WTC11 (cell line): Measurements from ENCODE around the gene FAM117B. TPM values are rescaled to one million over a fixed set of nuclear protein-coding genes. Genes with fewer than 3 reads are reported as not detected.

ENCODE experiments used
- ATAC-seq: fragments of 200-7000 bp; cut with Tn5 transposase; 2 replicates; pipeline ENCODE4 v1.10.0; 2021; ENCODE audit warnings: mild to moderate bottlenecking, moderate library complexity
- CTCF ChIA-PET: fragments of 300-600 bp; sonication (Branson Sonifier 250); formaldehyde crosslinking; loops from one replicate; lab custom pipeline; 2021; ENCODE audit warnings: antibody characterized with exemption; lab: Charles Lee
- POLR2A ChIA-PET: fragments of 350-600 bp; sonication (Branson Sonifier 250); formaldehyde crosslinking; loops from one replicate; lab custom pipeline; 2021; ENCODE audit warnings: antibody characterized with exemption; lab: Charles Lee
- DNase-seq: peaks from one replicate; pipeline ENCODE4 v3.0.0; 2021; ENCODE audit warnings: low spot score
- H3K27ac Mint-ChIP-seq: 2 replicates; pipeline ENCODE4 v1.8.0; 2021; ENCODE audit warnings: mixed read lengths
- H3K27me3 Mint-ChIP-seq: 2 replicates; pipeline ENCODE4 v1.8.0; 2021; ENCODE audit warnings: low read depth, mild to moderate bottlenecking, moderate library complexity, mixed read lengths
- H3K36me3 Mint-ChIP-seq: 2 replicates; pipeline ENCODE4 v1.8.0; 2021; ENCODE audit warnings: mixed read lengths
- H3K4me1 Mint-ChIP-seq: 2 replicates; pipeline ENCODE4 v1.8.0; 2022; ENCODE audit warnings: mixed read lengths
- H3K4me3 Mint-ChIP-seq: 2 replicates; pipeline ENCODE4 v1.8.0; 2021; ENCODE audit warnings: mild to moderate bottlenecking, moderate library complexity, mixed read lengths
- H3K9me3 Mint-ChIP-seq: 2 replicates; pipeline ENCODE4 v1.8.0; 2021; ENCODE audit warnings: mixed read lengths
- ATF6 ChIP-seq: sonication (generic); formaldehyde crosslinking; IDR thresholded peaks from 2 replicates; pipeline ENCODE4 v1.8.1; 2023; ENCODE audit warnings: mild to moderate bottlenecking, missing genetic modification reagents
- CBFB ChIP-seq: sonication (generic); formaldehyde crosslinking; IDR thresholded peaks from 2 replicates; pipeline ENCODE4 v1.8.1; 2022; ENCODE audit warnings: mild to moderate bottlenecking, low read depth, missing genetic modification reagents
- E2F4 ChIP-seq: sonication (generic); formaldehyde crosslinking; IDR thresholded peaks from 2 replicates; pipeline ENCODE4 v1.8.1; 2022; ENCODE audit warnings: low read depth, mild to moderate bottlenecking, moderate library complexity, missing genetic modification reagents, borderline replicate concordance
- ELF4 ChIP-seq: sonication (generic); formaldehyde crosslinking; IDR thresholded peaks from 2 replicates; pipeline ENCODE4 v1.8.1; 2022; ENCODE audit warnings: low read depth, mild to moderate bottlenecking, moderate library complexity, missing genetic modification reagents
- EMX1 ChIP-seq: fragments of 250-450 bp; sonication (Bioruptor Pico); IDR thresholded peaks from 2 replicates; pipeline ENCODE4 v1.8.0; 2021; ENCODE audit warnings: mild to moderate bottlenecking
- FOXK1 ChIP-seq: sonication (generic); formaldehyde crosslinking; IDR thresholded peaks from 2 replicates; pipeline ENCODE4 v1.8.0; 2022; ENCODE audit warnings: mild to moderate bottlenecking, moderate library complexity, missing genetic modification reagents
- FOXP4 ChIP-seq: sonication (generic); formaldehyde crosslinking; IDR thresholded peaks from 2 replicates; pipeline ENCODE4 v1.8.0; 2022; ENCODE audit warnings: mild to moderate bottlenecking, missing genetic modification reagents
- RORB ChIP-seq: fragments of 250-450 bp; sonication (Bioruptor Pico); IDR thresholded peaks from 2 replicates; pipeline ENCODE4 v1.9.0; 2021; ENCODE audit warnings: mild to moderate bottlenecking
- SP1 ChIP-seq: sonication (generic); formaldehyde crosslinking; conservative IDR thresholded peaks from 2 replicates; pipeline ENCODE4 v1.8.1; 2022; ENCODE audit warnings: missing genetic modification reagents
- TCF7 ChIP-seq: sonication (generic); formaldehyde crosslinking; IDR thresholded peaks from 2 replicates; pipeline ENCODE4 v1.8.0; 2022; ENCODE audit warnings: mild to moderate bottlenecking, low read depth, missing genetic modification reagents, moderate library complexity
- ZNF121 ChIP-seq: sonication (generic); formaldehyde crosslinking; IDR thresholded peaks from 2 replicates; pipeline ENCODE4 v1.8.0; 2023; ENCODE audit warnings: missing genetic modification reagents
- ZNF219 ChIP-seq: sonication (generic); formaldehyde crosslinking; IDR thresholded peaks from 2 replicates; pipeline ENCODE4 v1.8.0; 2023; ENCODE audit warnings: missing genetic modification reagents, mild to moderate bottlenecking, borderline replicate concordance
- ZNF281 ChIP-seq: sonication (generic); formaldehyde crosslinking; IDR thresholded peaks from 2 replicates; pipeline ENCODE4 v1.8.0; 2023; ENCODE audit warnings: mild to moderate bottlenecking, missing genetic modification reagents
- ZNF396 ChIP-seq: fragments of 250-450 bp; sonication (Bioruptor Pico); IDR thresholded peaks from 2 replicates; pipeline ENCODE4 v1.8.0; 2021; ENCODE audit warnings: mild to moderate bottlenecking, moderate library complexity, borderline replicate concordance
- ZNF671 ChIP-seq: fragments of 250-450 bp; sonication (Bioruptor Pico); IDR thresholded peaks from 2 replicates; pipeline ENCODE4 v1.8.0; 2021; ENCODE audit warnings: mild to moderate bottlenecking
- total RNA-seq: library from RNA; stranded (reverse); gene quantifications from 3 replicates; pipeline ENCODE4 v1.2.3, GENCODE V29; 2021
- TF ChIP-seq, protein P1 (sequence below): sonication (generic); formaldehyde crosslinking; IDR thresholded peaks from 2 replicates; pipeline ENCODE4 v1.8.1; 2023; ENCODE audit warnings: mild to moderate bottlenecking, missing genetic modification reagents, moderate library complexity
- TF ChIP-seq, protein P2 (sequence below): sonication (generic); formaldehyde crosslinking; IDR thresholded peaks from 2 replicates; pipeline ENCODE4 v1.8.1; 2023; ENCODE audit warnings: mild to moderate bottlenecking, missing genetic modification reagents, moderate library complexity
- TF ChIP-seq, protein P3 (sequence below): fragments of 250-450 bp; sonication (Bioruptor Pico); conservative IDR thresholded peaks from 2 replicates; pipeline ENCODE4 v1.9.0; 2021; ENCODE audit warnings: mild to moderate bottlenecking

FAM117B gene
- total RNA-seq, 1 experiment from 2014 or later, result 18.1 TPM

- Mint-ChIP-seq H3K36me3 (peaks cover 28% of the 10 kb centered on the region), H3K4me3 (no peak overlapping the region), H3K27me3 (no peaks in the 10 kb centered on the region), H3K4me1 (no peaks in the 10 kb centered on the region), H3K9me3 (peaks cover 11% of the 10 kb centered on the region), H3K27ac (no peak overlapping the region)
- ChIA-PET CTCF (no interaction called here), POLR2A (interaction anchor here (0.6 kb wide), 1 partner anchor 35 kb away, joined by 3 read pairs; no protein-coding TSS in a partner anchor)
- no peak for ATAC-seq
- no peak for DNase-seq
- TF ChIP-seq, protein P1, sequence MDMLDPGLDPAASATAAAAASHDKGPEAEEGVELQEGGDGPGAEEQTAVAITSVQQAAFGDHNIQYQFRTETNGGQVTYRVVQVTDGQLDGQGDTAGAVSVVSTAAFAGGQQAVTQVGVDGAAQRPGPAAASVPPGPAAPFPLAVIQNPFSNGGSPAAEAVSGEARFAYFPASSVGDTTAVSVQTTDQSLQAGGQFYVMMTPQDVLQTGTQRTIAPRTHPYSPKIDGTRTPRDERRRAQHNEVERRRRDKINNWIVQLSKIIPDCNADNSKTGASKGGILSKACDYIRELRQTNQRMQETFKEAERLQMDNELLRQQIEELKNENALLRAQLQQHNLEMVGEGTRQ (CRISPR knock-in tag), result no peak
- TF ChIP-seq ATF6 (CRISPR knock-in tag), result no peak
- TF ChIP-seq FOXP4 (CRISPR knock-in tag), result no peak
- TF ChIP-seq, protein P2, sequence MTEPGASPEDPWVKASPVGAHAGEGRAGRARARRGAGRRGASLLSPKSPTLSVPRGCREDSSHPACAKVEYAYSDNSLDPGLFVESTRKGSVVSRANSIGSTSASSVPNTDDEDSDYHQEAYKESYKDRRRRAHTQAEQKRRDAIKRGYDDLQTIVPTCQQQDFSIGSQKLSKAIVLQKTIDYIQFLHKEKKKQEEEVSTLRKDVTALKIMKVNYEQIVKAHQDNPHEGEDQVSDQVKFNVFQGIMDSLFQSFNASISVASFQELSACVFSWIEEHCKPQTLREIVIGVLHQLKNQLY, result no peak
Observed at GRCh38 chr2:202758128-202758527, 123.4 kb downstream of the FAM117B start.

- peaks cover 24% of the 10 kb centered on the region for H3K36me3 Mint-ChIP-seq
- ChIA-PET CTCF (no interaction called here), POLR2A (interaction anchor here (0.6 kb wide), 1 partner anchor 35 kb away, joined by 3 read pairs; no protein-coding TSS in a partner anchor)
- no peak for TF ChIP-seq ELF4
- TF ChIP-seq, protein P3, sequence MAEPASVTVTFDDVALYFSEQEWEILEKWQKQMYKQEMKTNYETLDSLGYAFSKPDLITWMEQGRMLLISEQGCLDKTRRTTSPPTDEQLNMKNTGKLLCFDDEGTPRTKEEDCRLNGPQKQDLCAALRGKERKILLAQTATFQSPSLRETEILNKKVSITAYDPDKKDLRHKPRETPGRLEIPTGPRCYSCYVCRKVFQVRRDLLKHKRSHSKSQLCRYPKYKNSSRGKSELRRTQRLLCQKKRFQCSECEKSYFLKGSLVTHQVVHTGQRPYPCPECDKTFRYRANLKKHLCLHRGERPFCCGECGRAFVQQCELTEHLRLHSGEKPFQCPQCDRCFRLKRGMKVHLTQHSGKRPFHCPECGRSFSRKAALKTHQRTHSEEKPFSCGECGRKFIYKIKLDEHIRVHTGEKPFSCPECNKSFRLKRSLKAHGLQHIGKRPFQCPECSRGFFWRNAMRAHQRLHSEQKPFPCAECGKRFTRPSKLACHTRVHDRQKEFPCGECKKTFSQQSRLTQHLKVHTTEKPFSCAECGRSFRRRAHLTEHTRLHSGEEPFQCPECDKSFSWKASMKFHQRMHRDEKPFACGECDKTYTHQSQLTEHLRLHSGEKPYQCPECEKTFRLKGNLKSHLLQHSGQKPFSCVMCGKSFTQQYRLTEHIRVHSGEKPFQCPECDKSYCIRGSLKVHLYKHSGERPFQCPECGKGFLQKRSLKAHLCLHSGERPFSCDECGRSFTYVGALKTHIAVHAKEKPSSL (CRISPR knock-in tag), result no peak
- no peak for TF ChIP-seq FOXP4 (CRISPR knock-in tag)
- TF ChIP-seq ZNF671 (CRISPR knock-in tag), result no peak
- TF ChIP-seq ZNF219 (CRISPR knock-in tag), result no peak
- TF ChIP-seq FOXK1 (CRISPR knock-in tag), result no peak
- no peak for TF ChIP-seq E2F4
- no peak for TF ChIP-seq CBFB (CRISPR knock-in tag)
- TF ChIP-seq RORB (CRISPR knock-in tag), result no peak
- TF ChIP-seq ZNF396 (CRISPR knock-in tag), result no peak
- TF ChIP-seq EMX1, result no peak
- TF ChIP-seq SP1, result no peak
- no peak for TF ChIP-seq TCF7
- TF ChIP-seq ZNF121 (CRISPR knock-in tag), result no peak
- no peak for TF ChIP-seq ZNF281 (CRISPR knock-in tag)
Observed at GRCh38 chr2:202758604-202759003, 123.8 kb downstream of the FAM117B start.

More at GRCh38 chr2:202758604-202759003, 123.8 kb downstream of the FAM117B start:
- H3K27ac Mint-ChIP-seq, result no peak overlapping the region
- ATAC-seq (no peak), DNase-seq (no peak)
- H3K4me1 Mint-ChIP-seq, result no peaks in the 10 kb centered on the region
- no peak overlapping the region for H3K4me3 Mint-ChIP-seq
- H3K9me3 Mint-ChIP-seq, result peaks cover 6% of the 10 kb centered on the region
- H3K27me3 Mint-ChIP-seq, result no peaks in the 10 kb centered on the region
